Ishikawa (cell line): ENCODE results near the gene TMBIM4.

Experiments used
- TEAD4 ChIP-seq: IDR thresholded peaks from 2 replicates; pipeline ENCODE4 v1.6.1; 2012
- YY1 ChIP-seq: IDR thresholded peaks from 2 replicates; pipeline ENCODE4 v1.6.1; 2012; ENCODE audit warnings: low read depth

TMBIM4 gene

DNA sequence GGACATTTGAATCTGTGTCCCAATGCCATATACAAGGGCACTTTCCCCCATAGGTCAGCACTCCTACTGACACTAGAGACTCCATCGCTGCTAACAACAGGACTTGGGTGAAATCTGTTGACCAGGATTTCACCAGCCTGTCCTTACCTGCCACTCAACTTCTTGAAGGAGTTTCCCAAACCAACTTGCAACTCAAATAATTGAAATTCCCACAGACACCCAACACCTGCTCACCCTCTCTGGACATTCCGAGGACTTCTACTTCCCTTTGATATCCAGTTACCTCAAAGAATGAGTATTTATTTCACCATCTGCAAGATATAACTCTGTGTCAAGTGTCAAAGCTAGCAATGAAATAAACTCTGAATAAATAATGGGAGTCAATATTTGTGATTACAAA, 83.8 kb downstream of the TMBIM4 start:
- TF ChIP-seq YY1 (no peak), TEAD4 (peak; percentile 36; the same call in 1 of the 2 replicates)
